GM11168 (cell line): ENCODE measurements around the gene ATG14.
"Not testable (repeated sequence)": the region's sequence is repeated elsewhere in the genome, so short reads cannot be mapped to it uniquely, and the experiment has no call there.

ENCODE experiments used
- in situ Hi-C: fragments of 300-500 bp; cut with MboI; formaldehyde crosslinking; loops from one replicate; pipeline ENCODE4 v1.12.0; 2022; ENCODE audit warnings: low sequenced_read_pairs; ENCODE audit not compliant: unreplicated experiment

The ATG14 gene

DNA sequence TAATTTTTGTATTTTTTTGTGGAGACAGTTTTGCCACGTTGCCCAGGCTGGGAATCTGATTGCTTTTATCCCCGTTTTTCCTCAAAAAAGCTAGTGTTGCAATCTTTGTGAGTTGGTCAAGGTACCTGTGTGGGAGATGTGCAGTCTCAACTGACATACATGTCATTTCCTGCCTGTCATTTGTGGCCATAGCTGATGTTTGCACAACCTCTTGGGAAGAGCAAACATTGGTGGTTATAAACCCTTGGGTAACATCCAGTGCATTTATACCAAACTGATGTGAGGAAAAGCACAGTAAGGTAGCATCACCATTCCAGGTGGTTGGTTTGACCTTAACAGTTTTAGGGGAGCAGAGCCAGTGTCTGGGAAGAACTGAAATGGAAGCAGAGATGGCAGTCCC is 54.7 kb downstream of the ATG14 start:
- in situ Hi-C loops = loop anchor here (10.0 kb wide), 1 partner anchor 102 kb away; no protein-coding TSS in a partner anchor

DNA sequence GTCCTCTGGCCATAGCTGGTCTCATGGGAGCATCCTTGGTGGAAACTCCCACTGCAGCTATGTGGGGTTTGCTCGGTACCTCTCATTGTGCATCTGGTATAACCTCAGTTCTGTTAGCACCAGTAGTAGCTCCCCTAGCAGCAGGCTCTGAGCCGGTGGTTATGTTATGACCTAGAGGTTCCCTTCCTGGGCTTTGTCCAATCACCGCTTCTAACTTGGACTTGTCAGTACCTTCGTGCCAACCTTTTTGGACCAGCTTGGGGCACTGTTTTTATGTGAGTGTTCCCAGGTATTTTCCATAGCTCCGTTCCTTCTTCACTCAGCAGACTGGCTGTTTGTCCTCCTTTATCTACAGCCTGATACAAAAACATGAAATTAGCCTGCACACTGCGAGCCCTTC is 55.7 kb downstream of the ATG14 start:
- in situ Hi-C loops = loop anchor here (10.0 kb wide), 1 partner anchor 101 kb away; no protein-coding TSS in a partner anchor

GRCh38 chr14:55354500-55354899 is 57.1 kb downstream of the ATG14 start:
- in situ Hi-C loops = loop anchor here (10.0 kb wide), 1 partner anchor 100 kb away; no protein-coding TSS in a partner anchor

- in situ Hi-C loops = loop anchor here (10.0 kb wide), 1 partner anchor 99 kb away; no protein-coding TSS in a partner anchor
These were observed 57.8 kb downstream of the ATG14 start for GRCh38 chr14:55353686-55354467.

DNA sequence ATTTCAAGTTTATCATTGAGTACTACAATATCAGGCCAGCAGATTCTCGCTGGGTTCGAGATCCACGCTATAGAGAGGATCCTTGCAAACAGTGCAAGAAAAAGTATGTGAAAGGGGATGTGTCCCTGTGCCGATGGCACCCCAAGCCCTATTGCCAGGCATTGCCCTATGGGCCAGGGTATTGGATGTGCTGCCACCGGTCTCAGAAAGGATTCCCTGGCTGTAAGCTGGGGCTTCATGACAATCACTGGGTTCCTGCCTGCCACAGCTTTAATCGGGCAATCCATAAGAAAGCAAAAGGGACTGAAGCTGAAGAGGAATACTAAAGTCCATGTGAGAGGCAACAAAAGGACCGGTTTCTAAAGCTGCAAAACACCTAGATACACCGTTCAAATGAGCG is 59.4 kb downstream of the ATG14 start:
- in situ Hi-C loops = loop anchor here (10.0 kb wide), 1 partner anchor 97 kb away; no protein-coding TSS in a partner anchor

GRCh38 chr14:55351111-55351510 is 60.5 kb downstream of the ATG14 start:
- in situ Hi-C loops = loop anchor here (10.0 kb wide), 1 partner anchor 96 kb away; no protein-coding TSS in a partner anchor

DNA sequence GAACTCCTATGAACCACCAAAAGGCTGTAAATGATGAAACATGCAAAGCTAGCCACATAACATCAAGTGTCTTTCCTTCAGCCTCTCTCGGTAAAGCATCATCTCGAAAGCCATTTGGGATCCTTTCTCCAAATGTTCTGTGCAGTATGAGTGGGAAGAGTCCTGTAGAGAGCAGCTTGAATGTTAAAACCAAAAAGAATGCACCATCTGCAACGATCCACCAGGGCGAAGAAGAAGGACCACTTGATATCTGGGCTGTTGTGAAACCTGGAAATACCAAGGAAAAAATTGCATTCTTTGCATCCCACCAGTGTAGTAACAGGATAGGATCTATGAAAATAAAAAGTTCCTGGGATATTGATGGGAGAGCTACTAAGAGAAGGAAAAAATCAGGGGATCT is 61.2 kb downstream of the ATG14 start:
- in situ Hi-C loops = loop anchor here (10.0 kb wide), 1 partner anchor 96 kb away; no protein-coding TSS in a partner anchor

GRCh38 chr14:55349565-55349964 is 62.1 kb downstream of the ATG14 start:
- in situ Hi-C loops = no loop called here

DNA sequence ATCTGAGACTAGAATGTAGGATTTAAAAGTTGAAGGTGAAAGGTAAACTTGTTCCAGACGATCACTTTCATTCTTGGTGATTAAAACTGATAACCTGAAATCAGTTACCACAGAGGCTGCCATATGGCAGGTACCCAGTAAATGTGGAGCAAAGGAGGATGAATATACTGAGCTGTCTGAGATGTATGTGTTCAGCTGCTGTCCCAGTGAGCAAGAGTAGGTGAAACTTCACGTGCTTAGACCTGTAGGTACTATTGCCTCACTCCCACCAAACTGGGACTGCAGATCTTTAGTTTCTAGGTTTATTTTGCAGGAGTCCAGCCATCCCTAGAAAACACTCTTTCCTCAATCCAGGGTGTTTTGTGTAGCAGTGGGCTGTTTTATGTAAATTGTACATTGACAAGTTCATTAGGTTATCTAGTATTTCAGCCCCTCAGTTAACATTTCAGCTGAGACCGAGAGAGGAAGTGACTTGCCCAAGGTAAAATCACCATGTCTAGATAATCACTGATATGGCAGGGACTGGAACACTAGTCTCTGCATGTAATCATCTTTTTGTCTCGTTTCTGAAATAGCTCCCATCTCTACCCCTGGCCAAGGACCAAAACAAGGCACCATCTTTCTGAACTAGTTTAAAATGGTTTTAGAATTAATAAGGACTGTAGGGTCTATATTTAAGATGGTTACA is 62.7 kb downstream of the ATG14 start:
- in situ Hi-C loops = no loop called here

- in situ Hi-C loops = no loop called here
These were observed 63.9 kb downstream of the ATG14 start for GRCh38 chr14:55347748-55348147.

DNA sequence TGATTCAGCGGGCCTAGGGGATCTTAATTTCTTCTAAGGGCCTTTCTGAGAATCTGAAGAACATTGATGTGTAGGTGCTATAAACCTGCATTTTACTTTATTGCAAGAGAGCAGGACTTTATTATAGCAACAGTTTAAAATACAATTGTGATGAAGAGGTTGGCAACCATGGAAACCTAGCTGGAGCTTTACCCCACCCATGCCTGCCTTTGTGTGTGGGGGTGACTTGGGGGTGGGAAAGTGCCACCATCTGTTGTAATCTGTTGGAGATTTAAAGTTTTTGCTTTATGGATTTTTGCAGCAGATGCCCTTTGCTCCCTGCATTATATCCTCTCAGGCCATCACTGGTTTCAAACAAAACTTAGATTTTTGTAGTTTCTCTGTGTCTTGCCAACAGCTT is 64.6 kb downstream of the ATG14 start:
- in situ Hi-C loops = no loop called here

DNA sequence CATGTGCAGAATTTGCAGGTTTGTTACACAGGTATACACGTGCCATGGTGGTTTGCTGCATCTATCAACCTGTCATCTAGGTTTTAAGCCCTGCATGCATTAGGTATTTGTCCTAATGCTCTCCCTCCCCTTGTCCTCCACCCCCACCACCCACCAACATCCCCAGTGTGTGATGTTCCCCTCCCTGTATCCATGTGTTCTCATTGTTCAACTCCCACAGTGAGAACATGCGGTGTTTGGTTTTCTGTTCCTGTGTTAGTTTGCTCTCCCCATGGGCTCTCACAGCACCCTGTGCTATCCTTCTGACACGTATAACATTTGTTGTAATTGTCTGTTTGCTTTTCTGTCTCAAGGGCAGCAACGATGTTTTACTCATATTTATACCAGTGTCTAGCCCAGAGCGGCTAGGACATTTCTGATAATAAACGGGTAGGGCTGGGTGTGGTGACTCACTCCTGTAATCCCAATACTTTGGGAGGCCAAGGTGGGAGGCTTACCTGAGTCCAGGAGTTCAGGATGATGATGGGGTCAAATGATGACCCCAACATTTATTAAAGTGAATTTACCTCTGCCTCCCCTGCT is 67.0 kb downstream of the ATG14 start:
- in situ Hi-C loops = not testable (repeated sequence)

DNA sequence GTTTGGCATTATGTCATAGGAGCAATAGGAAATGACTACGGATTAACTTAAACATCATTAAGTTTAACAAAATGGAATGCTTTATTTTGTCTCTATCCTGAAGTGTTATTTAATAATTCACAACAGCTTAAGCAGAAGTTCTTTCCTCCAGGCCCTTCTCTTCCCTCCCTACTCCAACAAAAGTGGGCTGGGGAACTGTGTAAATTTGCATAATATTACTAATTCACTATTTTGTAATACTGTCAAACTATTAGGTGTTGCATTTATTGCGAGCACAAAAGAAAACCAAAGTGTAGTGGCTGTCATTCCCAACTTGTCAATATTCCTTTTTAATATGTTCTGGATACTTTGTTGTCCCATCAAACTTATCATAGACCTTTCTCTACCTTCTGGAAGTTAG is 69.8 kb downstream of the ATG14 start:
- in situ Hi-C loops = no loop called here

DNA sequence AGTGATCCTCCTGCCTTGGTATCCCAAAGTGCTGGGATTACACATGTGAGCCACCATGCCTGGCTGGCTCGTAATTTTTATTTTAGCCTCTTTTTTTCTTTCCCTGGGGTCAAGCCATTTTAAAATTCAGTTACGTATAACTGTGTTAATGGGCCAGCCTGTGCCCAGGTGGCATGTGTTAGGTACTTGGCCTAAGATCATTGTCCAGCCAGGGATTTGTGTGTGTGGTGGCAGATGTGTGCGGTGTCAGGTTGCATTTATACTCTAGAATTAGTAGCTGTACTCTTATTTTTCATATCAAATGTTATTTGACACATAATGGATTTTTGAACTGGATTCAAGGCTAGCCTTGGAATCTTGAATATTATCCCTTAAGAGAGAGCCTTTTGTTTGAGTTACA is 71.1 kb downstream of the ATG14 start:
- in situ Hi-C loops = no loop called here

GRCh38 chr14:55339770-55340169 is 71.9 kb downstream of the ATG14 start:
- in situ Hi-C loops = no loop called here

GRCh38 chr14:55336691-55337090 is 74.9 kb downstream of the ATG14 start:
- in situ Hi-C loops = no loop called here

GRCh38 chr14:55336162-55336561 is 75.5 kb downstream of the ATG14 start:
- in situ Hi-C loops = no loop called here

- in situ Hi-C loops = no loop called here
These were observed 77.7 kb downstream of the ATG14 start for GRCh38 chr14:55333711-55334485.

GRCh38 chr14:55332654-55333570 is 78.7 kb downstream of the ATG14 start:
- in situ Hi-C loops = no loop called here
